ENCODE measurements around the gene CDC45.

DNA sequence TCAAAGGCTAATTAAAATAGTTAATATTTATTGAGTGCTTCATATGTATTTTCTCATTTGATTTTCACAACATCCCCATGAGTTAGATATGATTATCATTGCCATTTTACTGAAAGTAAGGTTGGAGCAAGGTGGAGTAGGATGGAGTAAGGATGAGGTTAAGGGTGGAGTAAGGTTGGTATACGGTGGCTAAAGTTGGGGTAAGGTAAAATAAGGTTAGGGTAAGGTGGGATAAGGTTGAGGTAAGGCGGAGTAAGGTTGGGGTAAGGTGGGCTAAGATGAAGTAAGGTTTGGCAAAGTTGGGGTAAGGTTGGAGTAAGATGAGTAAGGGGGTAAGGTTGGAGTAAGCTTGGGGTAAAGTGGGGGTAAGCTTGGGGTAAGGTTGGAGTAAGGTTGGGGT is 90.3 kb downstream of the CDC45 start:
- TF ChIP-seq, protein P1, sequence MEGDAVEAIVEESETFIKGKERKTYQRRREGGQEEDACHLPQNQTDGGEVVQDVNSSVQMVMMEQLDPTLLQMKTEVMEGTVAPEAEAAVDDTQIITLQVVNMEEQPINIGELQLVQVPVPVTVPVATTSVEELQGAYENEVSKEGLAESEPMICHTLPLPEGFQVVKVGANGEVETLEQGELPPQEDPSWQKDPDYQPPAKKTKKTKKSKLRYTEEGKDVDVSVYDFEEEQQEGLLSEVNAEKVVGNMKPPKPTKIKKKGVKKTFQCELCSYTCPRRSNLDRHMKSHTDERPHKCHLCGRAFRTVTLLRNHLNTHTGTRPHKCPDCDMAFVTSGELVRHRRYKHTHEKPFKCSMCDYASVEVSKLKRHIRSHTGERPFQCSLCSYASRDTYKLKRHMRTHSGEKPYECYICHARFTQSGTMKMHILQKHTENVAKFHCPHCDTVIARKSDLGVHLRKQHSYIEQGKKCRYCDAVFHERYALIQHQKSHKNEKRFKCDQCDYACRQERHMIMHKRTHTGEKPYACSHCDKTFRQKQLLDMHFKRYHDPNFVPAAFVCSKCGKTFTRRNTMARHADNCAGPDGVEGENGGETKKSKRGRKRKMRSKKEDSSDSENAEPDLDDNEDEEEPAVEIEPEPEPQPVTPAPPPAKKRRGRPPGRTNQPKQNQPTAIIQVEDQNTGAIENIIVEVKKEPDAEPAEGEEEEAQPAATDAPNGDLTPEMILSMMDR (conservative IDR thresholded peaks at IDR 0.05 in 1 of 2, IDR thresholded peaks at IDR 0.05 in 1 of 2; ENCODE audit: low read depth in 1 of 2, low read length in 2 of 2), result no peak
- TF ChIP-seq EZH2 (IDR thresholded peaks at IDR 0.05; ENCODE audit: low read length, missing control alignments), result no peak

Measured in fibroblast of lung (primary cell).